8988T (cell line): ENCODE data around the gene ZC3H4.
A peak's percentile ranks its signal among the peaks of the same experiment; 100 is the strongest.
"Not testable (repeated sequence)": the region's sequence is repeated elsewhere in the genome, so short reads cannot be mapped to it uniquely, and the experiment has no call there.

Experiments used
- DNase-seq: peaks from one replicate; pipeline ENCODE4 v3.0.0; 2011

The ZC3H4 gene

DNA sequence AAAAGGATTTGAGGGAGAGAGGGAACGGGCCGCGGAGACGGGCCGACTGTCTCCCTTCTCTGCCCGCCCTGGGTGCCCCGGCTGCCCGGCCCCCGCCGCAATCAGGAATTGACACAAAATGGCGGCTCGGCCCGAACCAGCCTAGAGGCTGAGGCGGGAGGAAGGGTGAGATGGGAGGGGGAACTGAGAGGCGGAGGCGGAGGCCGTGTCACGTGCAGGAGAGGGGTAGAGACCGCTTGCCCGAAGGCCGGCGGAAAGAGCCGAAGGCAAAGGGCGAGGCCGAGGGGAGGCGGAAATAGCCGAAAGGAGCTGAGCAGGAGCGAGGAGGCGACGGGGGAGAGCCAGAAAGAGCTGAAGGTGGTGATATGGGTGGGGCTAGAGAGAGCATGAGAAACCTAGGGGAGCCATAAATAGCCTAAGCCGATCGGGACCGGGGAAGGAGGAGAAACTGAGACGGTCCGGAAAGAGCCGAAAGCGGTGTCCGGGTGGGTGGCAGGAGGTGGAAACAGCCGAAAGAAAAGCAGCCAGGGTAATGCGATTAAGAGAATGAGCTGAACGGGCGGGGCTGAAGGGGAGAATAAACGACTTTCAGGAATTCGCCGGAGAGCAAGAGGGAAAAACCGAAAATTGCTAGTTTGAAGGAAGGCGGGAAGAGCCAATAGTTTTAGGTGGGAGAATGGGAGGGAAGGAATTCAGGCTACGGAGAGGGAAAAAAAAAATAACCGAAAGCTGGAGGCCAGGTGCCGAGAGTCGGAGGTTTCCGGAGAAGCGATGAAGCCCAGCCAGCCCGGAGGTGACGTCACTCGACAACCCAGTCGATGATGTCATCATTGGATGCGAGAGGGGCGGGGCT is at the start of gene ZC3H4:
Gene ZC3H4 (minus strand): TSS at position 780 of the 853 bp plus-strand sequence. CDS start 1,192 bp downstream, outside the sequence.
- DNase-seq = peak; percentile 57

DNA sequence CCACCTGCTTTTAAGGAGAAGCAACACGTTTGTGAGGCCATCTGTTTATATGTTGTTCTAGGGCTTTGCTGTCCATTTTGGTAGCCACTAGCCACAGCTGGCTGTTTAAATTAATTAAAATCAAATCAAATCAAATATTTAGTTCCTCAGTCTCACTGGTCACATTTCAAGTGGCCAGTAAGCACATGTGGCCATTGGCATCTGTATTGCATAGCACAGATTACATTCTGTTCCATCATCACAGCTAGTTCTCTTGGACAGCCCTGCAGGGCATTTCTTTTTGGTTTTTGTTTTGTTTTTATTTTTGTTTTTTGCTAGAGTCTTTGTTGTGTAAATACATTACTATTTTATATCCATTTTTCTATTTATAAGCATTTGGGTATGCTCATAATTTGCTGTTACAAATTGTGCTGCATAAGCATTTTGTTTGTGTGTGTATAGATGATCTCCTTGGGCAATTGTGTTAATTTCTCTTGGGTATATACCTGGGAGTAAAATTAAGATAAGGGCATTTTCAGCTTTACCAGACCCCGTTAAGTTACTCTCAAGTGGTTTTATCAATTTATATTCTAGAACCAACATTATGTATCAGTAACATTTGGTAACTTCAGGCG is 48.4 kb upstream of the ZC3H4 start:
- DNase-seq = no peak

DNA sequence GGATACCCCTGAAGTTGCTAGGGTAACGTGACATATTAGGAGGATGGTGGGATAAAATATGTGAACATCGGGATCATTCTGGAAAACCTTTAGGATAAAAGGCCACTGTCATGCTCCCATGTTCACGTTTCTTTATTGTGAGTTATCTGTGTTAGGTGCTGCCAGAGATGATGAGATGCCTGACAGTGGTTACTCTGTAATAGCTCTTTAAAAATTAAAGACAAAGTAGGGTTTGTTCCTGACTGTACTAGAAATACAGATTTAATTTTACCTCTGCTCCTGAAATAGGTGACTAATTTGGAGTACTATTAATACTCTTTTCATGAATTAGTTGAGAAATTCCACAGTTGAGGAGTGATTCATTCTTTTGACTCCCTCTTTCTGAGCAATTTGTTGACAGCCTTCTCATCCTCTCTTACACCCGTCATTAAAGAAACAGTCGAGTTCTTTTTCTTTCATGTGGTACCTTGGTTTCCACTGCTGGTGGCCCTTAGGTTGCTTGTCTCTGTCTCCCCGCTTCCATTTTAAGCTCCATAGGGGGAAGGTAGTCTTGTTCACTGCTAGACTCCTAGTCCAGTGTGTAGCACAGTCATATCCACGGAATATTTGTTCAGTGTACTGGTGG is 45.4 kb upstream of the ZC3H4 start:
- DNase-seq = no peak

DNA sequence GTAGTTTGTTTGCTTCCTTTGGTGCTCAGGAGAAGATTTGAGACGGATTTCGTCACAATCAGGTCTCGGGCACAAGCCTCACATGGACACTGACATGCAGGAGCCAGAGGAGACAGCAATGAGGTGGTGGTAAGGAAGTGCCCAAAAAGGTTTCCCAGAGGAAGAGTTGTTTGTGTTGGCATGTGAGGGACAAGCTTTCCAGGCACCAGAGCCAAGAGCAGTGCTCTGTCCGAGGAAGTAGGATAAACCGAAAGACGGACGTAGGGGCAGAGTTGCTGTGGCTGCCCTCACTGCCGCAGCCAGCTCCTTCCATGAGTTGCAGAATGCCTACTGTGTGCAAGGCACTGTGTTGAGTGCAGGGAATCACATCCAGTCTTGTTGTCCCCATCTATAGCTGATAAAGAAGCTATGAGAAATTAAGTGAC is 44.8 kb upstream of the ZC3H4 start:
- no peak for DNase-seq

DNA sequence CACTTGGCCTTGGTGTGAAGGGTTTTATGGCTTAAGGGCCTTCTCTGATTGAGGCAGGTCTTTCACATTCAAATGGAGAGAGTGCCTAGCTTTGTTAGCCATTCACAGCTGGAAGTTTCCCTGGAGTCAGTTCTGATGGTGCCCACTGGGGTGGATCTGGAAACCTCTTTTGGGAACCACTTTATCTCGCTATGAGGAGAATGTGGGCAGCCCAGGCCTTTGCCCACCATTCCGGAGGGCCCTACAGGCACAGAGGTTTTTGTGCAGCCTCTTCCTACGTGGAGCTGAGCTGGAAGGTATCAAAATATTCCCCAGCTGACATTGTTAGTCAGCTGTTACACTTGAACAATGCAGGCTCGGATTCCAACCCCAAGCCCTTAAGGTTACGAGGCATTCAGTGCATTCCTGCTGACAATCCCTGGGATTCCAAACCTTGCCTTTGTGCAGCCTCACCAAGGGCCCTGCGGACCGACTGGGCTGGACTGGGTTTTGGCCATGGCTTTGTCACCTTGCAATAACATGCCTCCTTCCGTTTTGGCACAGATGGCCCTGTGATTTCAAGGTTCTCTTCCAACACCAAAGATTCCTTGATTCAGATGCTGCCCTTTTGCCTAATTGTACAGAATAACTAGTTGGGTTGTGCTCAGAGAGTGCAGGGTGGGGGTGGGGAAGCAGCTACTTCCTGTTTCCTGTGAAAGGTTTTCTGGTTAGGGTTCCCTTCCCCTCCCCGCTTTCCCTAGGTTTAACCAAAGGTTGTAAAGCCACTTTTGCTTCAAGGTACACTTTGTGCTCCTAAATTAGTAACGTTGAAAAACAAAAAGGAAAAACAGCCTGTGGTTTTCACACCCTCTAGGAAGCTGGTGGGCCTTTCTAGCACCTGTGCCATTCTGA is 44.1 kb upstream of the ZC3H4 start:
- peak; percentile 17 for DNase-seq

DNA sequence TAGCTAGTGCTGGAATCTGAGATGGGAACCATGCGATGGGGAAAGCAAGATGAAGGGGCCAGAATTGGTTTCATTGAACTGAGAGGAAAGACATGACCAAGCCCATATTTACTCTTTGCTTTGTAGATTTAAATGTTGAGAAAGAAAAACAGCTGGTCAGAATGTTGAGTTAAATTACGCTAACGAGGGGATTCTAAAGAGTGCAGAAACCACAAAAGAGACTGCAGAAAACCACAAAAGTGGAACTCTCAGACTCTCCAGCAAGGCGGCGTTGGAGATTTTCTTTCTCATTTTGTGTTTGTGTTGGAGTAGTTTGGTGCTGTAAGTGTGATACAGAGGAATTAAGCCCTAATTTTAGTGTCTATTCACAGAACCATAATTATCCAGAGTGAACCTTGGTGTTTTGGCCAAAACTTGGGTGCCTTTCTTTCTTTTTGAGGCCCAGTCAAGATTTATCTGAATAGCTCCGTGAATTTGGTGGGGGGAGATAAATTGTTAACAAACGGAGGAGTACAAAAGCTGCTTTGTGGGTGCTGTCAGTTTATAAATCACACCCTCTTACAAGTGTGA is 43.4 kb upstream of the ZC3H4 start:
- DNase-seq = no peak

DNA sequence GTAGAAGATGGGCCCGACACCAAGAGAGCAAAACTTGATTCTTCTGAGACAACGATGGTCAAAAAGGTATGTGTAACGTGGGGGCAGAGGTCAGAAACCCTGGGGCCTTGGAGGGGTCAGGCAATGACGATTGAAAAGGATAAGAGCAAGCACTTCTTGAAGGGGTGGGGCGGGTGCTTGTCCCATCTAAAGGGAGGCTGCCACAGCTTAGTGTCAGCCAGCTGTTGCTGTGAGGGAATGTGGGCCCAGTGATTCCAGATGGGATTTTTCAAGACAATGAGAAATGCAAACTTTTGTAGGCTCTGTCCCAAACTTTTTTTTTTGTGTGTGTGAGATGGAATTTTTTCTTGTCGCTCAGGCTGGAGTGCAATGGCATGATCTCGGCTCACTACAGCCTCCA is 41.6 kb upstream of the ZC3H4 start:
- DNase-seq = no peak

DNA sequence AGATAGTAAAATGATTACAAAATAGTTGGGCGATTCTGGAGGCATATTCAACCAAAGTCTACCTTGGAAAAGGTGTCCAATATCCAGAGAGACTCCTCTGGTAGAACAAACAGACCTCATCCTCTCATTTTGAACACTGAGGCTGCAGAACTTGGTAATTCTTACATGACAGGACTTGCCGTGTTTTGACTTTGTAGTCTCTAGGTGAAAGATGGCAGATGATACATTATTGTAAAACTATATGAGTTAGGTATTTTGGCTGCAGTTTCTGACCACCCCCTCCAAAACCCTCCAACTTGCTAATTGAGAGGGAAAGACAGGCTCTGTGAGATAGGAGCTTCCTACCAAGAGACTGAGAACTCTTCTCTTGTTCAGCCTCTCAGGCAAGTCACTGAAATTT is 39.7 kb upstream of the ZC3H4 start:
- DNase-seq = no peak

DNA sequence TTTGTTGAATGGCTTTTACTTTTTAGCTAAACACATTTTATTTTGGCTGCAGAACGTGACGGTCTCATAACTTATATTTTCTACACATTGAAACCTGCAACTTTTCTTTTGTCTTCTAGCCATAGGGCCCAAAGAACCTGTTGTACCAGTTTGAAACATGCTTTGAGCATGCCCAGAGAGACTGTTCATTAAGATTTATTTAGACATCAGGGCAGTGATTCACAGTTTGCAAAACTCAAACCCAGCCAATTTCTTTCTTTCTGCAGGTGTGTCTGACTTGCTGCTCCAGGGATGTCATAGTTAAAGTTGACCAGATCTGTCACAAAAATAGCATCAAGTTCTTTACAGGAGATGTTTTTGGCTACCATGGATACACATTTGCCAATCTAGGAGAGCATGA is 39.1 kb upstream of the ZC3H4 start:
- DNase-seq = no peak

DNA sequence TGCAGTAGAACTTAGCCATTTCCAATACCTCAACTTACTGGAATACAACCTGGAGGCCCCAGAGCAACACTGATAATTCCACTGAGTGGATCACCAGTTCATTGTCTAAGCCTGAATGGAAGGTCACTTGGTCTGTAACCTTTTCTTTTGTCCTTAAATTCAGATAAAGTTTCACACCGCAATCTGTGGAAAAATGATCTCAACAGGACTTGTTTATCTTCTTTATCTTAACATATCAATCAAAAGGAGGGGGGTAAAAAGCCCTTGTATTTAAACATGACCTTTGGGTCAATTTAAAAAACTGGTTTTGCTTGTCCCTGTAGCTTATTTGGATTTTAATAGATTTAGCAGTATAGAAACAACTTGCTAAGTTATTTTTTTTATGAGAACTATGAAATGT is 38.6 kb upstream of the ZC3H4 start:
- no peak for DNase-seq

DNA sequence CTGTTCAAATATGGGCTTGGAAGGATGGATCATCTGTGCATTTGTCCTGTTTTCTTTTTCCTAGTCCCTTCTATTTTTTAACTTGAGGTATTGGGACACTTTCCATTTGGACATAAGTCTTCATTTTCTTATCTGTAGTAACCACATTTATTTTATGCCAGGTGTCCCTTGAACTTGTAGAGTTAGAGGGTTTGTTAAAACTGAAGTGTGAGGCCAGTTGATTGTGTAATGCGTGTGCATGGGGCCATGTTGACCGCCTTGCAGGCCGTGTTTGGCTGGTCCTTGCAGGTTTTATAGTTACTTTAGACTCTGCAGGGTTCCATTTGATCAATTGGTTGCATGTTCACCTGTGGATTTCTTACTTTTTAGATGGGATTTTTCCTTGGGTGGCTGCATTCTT is 38.1 kb upstream of the ZC3H4 start:
- DNase-seq = no peak

DNA sequence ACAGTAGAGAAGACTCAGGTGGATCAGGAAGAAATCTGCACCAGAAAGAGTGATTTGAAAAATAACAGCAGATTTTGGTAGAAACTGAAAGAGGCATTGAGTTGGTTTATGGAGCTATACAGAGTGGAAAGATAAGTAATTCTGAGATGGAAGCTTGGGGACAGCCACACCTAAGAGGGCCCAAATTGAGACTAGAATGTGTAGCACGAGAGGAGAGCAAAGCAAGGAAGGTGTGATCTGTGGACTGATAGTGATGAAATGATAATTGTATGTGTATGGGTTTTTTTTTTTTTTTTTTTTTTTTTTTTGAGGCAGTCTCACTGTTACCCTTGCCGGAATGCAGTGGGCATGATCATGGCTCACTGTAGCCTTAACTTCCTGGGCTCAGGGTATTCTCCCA is 33.3 kb upstream of the ZC3H4 start:
- DNase-seq = no peak

DNA sequence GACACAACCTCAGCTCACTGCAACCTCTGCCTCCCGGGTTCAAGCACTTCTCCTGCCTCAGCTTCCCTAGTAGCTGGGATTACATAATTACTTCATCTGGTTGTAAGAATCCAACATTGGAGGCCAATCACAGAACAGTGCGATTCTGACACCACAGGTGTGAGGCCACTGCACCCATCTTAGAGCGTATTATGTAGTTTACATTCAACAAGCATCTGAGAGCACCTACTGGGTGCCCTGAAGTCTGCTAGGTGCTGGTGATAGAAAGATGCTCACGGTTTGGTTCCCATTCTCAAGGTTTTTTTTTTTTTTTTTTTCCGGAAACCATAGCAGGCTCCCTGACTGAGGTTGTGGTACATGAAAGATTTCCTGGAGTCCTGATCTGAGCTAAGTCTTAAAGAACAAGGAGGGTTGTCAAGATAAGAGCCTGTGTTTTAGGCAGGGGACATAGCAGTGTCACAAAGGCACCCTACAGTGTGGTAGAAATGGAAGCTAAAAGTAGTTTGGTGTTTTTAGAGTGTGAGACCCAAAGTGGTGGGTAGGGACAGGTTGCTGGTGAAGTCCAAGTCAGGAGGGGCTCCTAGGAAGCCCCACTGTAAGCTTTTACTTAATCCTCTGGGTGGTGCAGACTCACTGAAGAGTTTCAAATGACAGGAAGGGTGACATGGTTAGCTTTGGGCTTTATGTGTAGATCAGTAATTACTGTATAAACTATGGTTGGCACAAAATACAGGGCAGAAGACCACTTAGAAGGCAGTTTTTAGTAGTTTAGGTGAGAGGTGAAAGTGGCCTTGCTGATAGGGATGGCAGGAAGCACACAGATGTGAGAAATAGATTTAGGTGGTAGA is 32.3 kb upstream of the ZC3H4 start:
- no peak for DNase-seq

DNA sequence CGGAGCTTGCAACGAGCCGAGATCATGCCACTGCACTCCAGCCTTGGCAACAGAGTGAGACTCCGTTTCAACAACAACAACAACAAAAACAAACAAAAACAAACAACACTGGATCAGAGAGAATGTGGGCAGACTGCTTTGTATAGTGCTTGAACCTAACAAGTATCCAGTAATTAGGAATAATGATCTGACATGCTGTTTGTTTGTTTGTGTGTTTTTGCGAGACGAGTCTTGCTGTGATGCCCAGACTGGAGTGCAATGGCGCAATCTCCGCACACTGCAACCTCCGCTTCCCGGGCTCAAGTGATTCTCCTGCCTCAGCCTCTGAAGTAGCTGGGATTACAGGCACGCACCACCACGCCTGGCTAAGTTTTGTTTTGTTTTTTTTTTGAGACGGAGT is 31.1 kb upstream of the ZC3H4 start:
- no peak for DNase-seq

DNA sequence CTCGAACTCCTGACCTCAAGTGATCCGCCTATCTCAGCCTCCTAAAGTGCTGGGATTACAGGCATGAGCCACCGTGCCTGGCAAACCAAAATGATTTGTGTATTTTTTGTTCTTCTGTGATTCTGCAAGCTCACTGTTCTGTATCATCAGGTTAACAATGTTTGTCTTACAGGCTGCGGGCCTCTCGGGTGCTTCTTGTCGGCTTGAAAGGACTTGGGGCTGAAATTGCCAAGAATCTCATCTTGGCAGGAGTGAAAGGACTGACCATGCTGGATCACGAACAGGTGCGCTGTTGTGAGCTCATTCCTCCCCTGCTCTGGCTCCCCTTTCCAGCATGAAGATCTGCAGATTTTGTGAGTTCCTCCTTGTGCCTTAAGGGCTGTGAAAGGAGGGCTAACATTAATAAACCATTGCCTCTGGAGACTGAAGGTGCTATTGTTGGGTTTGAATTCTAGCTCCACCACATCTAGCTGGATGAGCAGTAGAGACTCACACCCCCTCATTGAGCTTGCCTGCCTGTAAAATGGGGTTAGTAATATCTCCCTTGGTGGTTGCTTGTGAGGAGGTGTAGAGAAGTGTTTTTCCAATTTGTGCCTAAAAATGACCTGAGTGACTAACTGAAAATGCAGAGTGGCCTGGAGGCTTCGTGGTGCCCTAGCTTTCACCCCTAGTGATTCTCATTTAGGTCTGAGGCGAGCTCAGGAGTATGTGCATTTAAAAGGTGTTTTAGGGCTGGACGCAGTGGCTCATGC is 29.9 kb upstream of the ZC3H4 start:
- DNase-seq = no peak

DNA sequence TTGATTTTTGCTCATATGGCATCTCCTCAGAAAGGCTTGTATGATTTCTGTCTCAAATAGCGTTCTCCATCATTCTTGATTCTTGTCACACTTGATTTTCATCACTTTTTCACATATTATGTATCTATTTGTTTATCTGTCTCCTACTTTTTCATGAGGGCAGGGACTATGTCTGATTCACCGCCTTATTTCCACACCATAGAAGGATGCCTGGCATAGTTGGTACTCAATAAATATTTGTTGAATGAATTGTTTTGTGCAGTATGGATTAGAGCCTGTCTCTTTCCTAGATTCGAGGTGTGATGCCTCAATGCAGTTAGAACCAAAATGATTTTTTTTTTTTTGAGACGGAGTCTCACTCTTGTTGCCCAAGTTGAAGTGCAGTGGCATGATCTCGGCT is 29.2 kb upstream of the ZC3H4 start:
- no peak for DNase-seq

DNA sequence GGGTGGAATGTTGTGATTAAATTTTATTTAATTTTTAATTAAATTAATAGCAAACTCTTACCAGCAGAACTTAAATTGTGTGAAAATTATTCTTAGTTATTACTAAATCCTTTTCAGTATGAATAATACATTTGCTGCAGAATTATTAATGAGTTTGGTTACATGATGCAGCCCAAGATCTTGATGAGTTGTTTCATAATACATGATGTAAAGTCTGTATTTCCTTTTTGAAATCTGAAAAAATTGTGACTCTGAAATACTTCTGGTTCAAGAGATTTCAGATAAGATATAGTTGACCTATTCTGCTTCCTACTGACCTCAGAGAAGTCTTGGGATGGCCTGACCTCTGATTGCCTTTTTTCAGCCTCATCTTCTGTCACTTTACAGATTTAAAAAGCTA is 28.1 kb upstream of the ZC3H4 start:
- no peak for DNase-seq

DNA sequence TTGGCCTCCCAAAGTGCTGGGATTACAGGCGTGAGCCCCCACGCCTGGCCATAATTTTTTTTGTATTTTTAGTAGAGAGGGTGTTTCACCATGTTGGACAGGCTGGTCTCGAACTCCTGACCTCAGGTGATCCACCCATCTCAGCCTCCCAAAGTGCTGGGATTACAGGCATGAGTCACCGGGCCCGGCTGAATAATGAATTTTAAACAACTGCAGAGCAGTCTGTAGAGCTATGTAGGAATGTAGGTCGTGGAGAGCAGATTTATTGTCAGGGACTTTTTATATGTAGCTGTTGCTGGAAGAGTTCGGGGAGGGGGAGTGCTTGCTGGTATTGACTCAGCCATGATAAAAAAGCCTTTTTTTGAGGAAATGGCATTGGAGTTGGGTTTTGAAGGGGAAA is 27.7 kb upstream of the ZC3H4 start:
- not testable (repeated sequence) for DNase-seq

DNA sequence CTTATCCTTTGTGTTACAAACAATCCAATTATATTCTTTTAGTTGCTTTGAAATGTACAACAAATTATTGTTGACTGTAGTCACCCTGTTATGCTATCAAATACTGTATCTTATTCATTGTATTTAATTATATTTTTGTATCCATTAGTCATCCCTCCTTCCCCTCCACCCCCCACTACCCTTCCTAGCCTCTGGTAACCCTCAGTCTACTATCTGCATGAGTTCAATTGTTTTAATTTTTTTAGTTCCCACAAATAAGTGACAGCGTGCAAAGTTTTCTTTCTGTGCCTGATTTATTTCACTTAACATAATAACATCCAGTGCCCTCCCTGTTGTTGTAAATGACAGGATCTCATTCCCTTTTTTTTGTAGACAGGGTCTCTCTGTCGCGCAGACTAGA is 21.6 kb upstream of the ZC3H4 start:
- no peak for DNase-seq

DNA sequence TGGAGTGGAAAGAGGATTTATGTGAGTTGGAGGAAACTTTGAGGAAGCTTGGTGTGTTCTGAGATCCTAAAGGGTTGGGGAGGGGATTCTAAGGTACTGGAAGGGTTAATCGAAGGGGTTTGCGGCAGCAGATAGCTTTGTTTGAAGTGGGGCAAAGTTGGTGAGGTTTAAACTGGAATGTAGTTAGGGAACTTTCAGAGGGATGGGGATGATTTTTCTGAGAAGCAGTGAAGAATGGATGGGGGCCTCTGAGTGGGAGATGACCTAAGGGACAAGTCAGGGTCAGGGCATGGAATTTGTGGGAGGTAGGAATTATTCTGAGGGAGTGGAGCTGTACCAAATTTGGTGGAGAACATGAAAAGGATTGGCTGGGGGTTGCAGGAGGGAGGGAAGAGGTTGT is 21.0 kb upstream of the ZC3H4 start:
- DNase-seq = no peak

DNA sequence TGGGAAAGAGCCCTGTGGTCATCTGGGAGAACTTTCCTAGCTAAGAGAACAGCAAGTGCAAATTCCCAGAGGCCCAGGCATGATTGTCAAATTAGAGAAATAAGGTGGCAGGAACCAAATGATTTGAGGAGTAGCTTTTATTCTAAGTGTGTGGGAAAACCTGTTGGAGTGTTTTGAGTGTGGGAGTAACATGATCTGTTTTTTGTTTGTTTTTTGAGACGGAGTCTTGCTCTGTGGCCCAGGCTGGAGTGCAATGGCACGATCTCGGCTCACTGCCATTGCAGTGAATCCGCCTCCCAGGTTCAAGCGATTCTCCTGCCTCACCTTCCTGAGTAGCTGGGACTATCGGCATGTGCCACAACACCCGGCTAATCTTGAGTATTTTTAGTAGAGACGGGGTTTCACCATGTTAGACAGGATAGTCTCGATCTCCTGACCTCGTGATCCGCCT is 19.5 kb upstream of the ZC3H4 start:
- no peak for DNase-seq
